NT2/D1 (cell line): Measurements from ENCODE around the gene GRIK1.

ENCODE experiments used
- DNase-seq: peaks from one replicate; pipeline ENCODE4 v3.0.0-alpha.2; 2011; ENCODE audit warnings: low read depth, low spot score
- H3K27me3 ChIP-seq: 2 replicates; pipeline ENCODE4 v1.6.0; 2011; ENCODE audit warnings: mild to moderate bottlenecking; ENCODE audit not compliant: insufficient read length, insufficient read depth
- H3K36me3 ChIP-seq: 2 replicates; pipeline ENCODE4 v1.6.1; 2011; ENCODE audit warnings: mild to moderate bottlenecking, low read length, mixed read lengths; ENCODE audit not compliant: insufficient read depth, insufficient read length
- H3K4me1 ChIP-seq: 2 replicates; pipeline ENCODE4 v1.5.1; 2011; ENCODE audit not compliant: insufficient read depth, insufficient read length
- H3K4me3 ChIP-seq: 2 replicates; pipeline ENCODE4 v1.5.1; 2011; ENCODE audit warnings: low read depth; ENCODE audit not compliant: insufficient read length
- H3K9ac ChIP-seq: 2 replicates; pipeline ENCODE4 v1.6.0; 2011; ENCODE audit warnings: low read depth; ENCODE audit not compliant: insufficient read length
- H3K9me3 ChIP-seq: 2 replicates; pipeline ENCODE4 v1.5.1; 2011; ENCODE audit warnings: mild to moderate bottlenecking, low read length; ENCODE audit not compliant: insufficient read depth
- SUZ12 ChIP-seq: IDR thresholded peaks from 2 replicates; pipeline ENCODE4 v1.6.1; 2011; ENCODE audit not compliant: insufficient read length, insufficient read depth; ENCODE audit errors: extremely low read depth
- YY1 ChIP-seq: IDR thresholded peaks from 2 replicates; pipeline ENCODE4 v1.6.1; 2011; ENCODE audit not compliant: insufficient read length, insufficient read depth
- ZNF274 ChIP-seq: IDR thresholded peaks from 2 replicates; pipeline ENCODE4 v1.6.1; 2011; ENCODE audit warnings: mild to moderate bottlenecking, low read depth, low read length

The GRIK1 gene

GRCh38 chr21:29800056-29800455 is 139.7 kb downstream of the GRIK1 start:
- Histone ChIP-seq H3K4me1 (no peaks in the 10 kb centered on the region), H3K27me3 (no peaks in the 10 kb centered on the region), H3K36me3 (no peaks in the 10 kb centered on the region), H3K4me3 (no peak overlapping the region), H3K9me3 (no peaks in the 10 kb centered on the region), H3K9ac (no peak overlapping the region)
- no peak for DNase-seq
- TF ChIP-seq YY1 (no peak), SUZ12 (no peak), ZNF274 (no peak)

- no peak for DNase-seq
- no peak overlapping the region for H3K4me3 ChIP-seq
- H3K27me3 ChIP-seq: no peaks in the 10 kb centered on the region
- H3K4me1 ChIP-seq: no peaks in the 10 kb centered on the region
- no peaks in the 10 kb centered on the region for H3K9me3 ChIP-seq
- H3K9ac ChIP-seq: no peak overlapping the region
- no peak for TF ChIP-seq SUZ12
- no peaks in the 10 kb centered on the region for H3K36me3 ChIP-seq
These were observed 141.0 kb downstream of the GRIK1 start for GRCh38 chr21:29798840-29799239.

- DNase-seq: no peak
- no peaks in the 10 kb centered on the region for H3K9me3 ChIP-seq
- H3K9ac ChIP-seq: no peak overlapping the region
- H3K27me3 ChIP-seq: no peaks in the 10 kb centered on the region
- TF ChIP-seq YY1: no peak
- TF ChIP-seq SUZ12: no peak
- TF ChIP-seq ZNF274: no peak
- no peak overlapping the region for H3K4me3 ChIP-seq
- H3K36me3 ChIP-seq: no peaks in the 10 kb centered on the region
- H3K4me1 ChIP-seq: no peaks in the 10 kb centered on the region
These were observed 142.6 kb downstream of the GRIK1 start for GRCh38 chr21:29797155-29797554.

GRCh38 chr21:29793712-29794111 is 146.1 kb downstream of the GRIK1 start:
- H3K4me3 ChIP-seq: no peak overlapping the region
- no peaks in the 10 kb centered on the region for H3K4me1 ChIP-seq
- no peaks in the 10 kb centered on the region for H3K36me3 ChIP-seq
- H3K9me3 ChIP-seq: no peaks in the 10 kb centered on the region
- TF ChIP-seq SUZ12 (no peak), ZNF274 (no peak), YY1 (no peak)
- no peak overlapping the region for H3K9ac ChIP-seq
- H3K27me3 ChIP-seq: no peaks in the 10 kb centered on the region
- no peak for DNase-seq

GRCh38 chr21:29789393-29789792 is 150.4 kb downstream of the GRIK1 start:
- H3K4me3 ChIP-seq: no peak overlapping the region
- H3K9ac ChIP-seq: no peak overlapping the region
- TF ChIP-seq SUZ12: no peak
- no peak for DNase-seq
- no peaks in the 10 kb centered on the region for H3K36me3 ChIP-seq
- no peaks in the 10 kb centered on the region for H3K4me1 ChIP-seq
- no peaks in the 10 kb centered on the region for H3K9me3 ChIP-seq
- no peaks in the 10 kb centered on the region for H3K27me3 ChIP-seq

GRCh38 chr21:29788752-29789151 is 151.0 kb downstream of the GRIK1 start:
- no peak for TF ChIP-seq SUZ12
- TF ChIP-seq ZNF274: no peak
- no peak for TF ChIP-seq YY1
- Histone ChIP-seq H3K9me3 (no peaks in the 10 kb centered on the region), H3K4me3 (no peak overlapping the region), H3K27me3 (no peaks in the 10 kb centered on the region), H3K4me1 (no peaks in the 10 kb centered on the region), H3K9ac (no peak overlapping the region), H3K36me3 (no peaks in the 10 kb centered on the region)
- no peak for DNase-seq

GRCh38 chr21:29787361-29787909 is 152.4 kb downstream of the GRIK1 start:
- H3K9me3 ChIP-seq: no peaks in the 10 kb centered on the region
- DNase-seq: no peak
- H3K27me3 ChIP-seq: no peaks in the 10 kb centered on the region
- no peak overlapping the region for H3K4me3 ChIP-seq
- H3K4me1 ChIP-seq: no peaks in the 10 kb centered on the region
- TF ChIP-seq SUZ12: no peak
- no peak for TF ChIP-seq YY1
- TF ChIP-seq ZNF274: no peak
- H3K9ac ChIP-seq: no peak overlapping the region
- no peaks in the 10 kb centered on the region for H3K36me3 ChIP-seq
